Inflammatory macrophage treated with lipopolysaccharide for 1 hour (primary cell): ENCODE results near the gene CD300LF.

Source experiments
- DNase-seq, 2 donors: peaks; one replicate each; pipeline ENCODE4 v3.0.0-alpha.2; 2020 to 2022

The CD300LF gene

DNA sequence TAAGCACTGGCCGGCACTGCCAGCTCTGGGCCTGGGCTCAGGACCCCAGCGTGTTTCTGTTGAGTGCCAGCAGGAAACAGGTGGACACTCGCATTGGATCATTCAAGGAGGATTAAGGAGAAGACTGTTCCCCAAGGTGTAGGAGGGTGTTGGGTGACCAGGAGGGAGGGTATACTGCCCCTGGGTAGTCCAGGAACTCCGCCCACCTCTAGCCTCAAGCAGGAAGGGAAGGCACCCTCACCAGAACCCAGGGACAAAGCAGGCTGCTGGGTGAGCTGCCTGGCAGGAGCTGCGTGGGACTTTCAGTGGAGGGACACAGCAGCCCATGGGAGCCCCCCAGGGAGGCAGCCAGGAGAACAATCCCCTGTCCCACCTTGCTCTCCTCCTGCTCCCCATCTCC lies 16.6 kb upstream of the CD300LF start:
- DNase-seq = no peak

DNA sequence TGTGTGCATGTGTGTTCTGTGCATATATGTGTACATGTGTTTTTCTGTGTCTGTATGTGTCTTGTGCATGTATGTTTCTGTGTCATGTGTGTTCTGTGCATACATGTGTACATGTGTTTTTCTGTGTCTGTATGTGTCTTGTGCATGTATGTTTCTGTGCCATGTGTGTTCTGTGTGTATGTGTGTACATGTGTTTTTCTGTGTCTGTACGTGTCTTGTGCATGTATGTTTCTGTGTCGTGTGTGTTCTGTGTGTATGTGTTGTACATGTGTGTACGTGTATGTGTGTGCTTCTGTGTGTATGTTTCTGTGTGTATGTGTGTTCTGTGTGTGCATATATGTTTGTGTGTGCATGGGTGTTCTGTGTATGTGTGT lies 16.0 kb upstream of the CD300LF start:
- no peak for DNase-seq

DNA sequence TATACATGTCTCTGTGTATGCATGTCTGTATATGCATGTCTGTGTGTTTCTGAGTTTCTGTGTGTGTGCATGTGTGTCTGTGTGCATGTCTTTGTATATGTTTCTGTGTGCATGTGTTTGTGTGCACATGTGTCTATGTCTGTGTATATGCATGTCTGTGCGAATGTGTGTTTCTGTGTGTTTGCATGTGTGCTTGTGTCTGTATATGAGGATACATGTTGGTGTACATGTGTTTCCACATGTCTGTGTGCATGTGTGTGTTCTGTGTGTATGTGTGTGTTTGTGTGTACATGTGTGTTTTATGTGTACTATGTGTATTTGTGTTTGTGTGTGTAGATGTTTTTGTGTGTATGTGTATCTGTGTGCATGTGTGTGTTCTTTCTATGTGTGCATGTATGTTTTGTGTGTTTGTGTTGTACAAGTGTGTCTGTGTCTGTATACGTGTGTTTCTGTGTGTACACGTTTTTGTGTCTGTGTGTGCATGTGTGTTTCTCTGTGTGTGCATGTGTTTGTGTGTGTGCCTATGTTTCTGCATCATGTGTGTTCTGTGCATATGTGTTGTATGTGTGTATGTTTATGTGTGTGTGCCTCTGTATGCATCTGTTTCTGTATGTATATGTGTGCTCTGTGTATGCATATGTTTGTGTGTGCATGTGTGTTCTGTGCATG lies 15.4 kb upstream of the CD300LF start:
- DNase-seq = no peak

DNA sequence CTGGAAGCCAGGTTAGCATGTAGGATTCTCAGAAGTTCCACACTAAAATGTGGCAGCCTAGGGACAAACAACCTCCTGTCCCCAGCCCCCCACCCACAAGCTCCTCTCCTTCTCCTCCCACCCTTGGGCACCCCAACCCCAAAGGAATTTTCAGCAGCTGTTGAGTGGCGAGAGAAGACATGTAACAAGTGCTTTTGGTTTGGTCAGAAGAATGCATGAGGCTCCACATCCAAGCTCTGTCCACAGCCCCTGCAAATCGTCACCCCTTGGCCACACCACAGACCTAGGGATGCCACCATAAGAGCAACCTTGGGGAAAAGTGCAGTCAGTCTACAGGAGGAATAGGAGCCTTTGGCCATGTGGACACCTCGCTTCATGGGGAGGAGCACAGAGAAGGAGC lies 12.4 kb upstream of the CD300LF start:
- DNase-seq = no peak

DNA sequence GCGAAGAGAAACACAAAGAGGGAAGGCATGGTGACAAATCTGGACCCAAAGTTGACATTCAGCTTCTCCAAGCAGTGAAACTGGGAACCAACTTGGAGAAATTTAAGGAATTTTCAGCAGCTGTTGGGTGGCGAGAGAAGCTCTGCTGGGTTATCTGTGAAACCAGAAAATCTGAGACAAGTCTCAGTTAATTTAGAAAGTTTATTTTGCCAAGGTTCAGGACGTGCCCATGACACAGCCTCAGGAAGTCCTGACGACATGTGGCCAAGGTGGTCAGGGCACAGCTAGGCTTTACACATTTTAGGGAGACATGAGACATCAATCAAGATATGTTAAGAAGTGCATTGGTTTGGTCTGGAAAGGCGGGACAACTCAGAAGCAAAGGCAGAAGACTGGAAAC lies 11.2 kb upstream of the CD300LF start:
- DNase-seq = no peak

DNA sequence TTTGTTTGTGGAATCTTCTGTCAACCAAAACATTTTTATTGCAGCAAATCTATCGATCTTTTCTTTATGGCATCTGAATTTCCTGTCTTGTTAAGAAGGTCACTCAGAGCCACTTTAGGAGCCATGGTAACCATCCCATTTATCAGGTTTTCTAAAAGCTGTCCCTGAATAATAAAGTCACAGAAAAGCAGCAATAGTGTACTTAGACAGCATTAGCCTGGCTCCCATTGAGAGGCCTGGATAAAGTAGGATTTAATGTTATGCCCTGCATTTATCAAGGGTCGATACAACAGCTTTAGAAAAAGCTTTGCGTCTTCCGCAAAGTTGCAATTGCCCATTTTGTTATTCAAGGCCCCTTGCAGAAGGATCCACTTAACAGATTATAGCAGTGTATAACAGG lies 10.1 kb upstream of the CD300LF start:
- DNase-seq = no peak

DNA sequence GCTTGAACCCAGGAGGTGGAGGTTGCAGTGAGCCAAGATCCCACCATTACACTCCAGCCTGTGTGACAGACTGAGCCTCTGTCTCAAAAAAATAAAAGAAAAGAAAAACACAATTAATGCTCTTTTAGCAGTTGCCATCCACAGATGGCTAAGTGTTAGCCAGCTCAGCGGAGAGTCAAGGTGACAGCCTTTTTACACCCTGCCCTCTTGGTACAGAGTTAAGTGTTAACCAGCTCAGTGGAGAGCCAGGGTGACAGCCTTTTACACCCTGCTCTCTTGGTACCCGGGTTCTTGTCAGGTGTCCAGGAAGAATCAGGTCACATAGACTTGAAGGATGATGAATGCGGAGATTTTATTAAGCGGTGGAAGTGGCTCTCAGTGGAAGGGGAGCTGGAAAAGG lies 7.8 kb upstream of the CD300LF start:
- no peak for DNase-seq

DNA sequence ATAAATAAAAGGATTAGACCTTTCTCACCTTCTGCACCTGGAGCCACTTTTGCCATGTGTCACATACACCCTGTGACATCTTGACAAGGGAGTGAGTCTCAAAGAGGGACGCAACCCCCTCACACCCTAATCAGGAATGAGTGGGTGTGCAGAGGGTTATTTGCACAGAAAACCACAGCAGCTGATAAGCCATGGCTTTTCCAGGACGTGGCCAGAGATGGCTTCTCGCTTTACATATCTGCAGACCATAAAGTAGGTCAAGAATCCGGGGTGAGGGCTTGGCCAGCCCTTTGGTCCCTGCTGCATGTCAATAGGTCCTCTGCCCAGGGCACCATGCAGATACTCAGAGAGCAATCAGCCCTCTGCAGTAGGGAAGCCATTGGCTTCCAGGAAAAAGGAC lies 2.4 kb upstream of the CD300LF start:
- no peak for DNase-seq

DNA sequence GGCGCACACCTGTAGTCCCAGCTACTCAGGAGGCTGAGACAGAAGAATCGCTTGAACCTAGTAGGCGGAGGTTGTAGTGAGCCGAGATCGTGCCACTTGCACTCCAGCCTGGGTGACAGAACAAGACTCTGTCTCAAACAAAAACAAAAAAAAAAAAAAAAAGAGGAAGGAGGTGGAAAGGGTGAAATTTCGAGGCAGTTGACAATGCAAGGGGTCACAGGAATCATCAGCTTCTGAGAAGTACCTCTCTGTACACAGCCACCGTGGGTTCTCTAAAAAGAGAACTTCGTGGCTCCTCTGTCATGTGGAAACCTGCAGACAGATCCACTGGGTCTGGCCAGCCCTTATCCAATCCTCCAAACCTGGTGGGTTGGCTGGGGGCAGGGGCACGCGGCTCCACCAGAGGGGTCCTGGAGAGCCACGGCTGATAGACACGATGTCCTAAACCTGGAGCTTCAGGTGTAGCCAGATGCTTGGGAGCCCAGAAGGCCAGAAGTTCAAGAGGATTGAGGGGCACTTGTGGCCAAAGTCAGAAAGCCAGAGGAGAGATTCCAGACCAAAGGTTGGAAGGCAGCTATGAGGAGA lies 540 bp upstream of the CD300LF start:
- peak; percentile 61 to 82 for DNase-seq

DNA sequence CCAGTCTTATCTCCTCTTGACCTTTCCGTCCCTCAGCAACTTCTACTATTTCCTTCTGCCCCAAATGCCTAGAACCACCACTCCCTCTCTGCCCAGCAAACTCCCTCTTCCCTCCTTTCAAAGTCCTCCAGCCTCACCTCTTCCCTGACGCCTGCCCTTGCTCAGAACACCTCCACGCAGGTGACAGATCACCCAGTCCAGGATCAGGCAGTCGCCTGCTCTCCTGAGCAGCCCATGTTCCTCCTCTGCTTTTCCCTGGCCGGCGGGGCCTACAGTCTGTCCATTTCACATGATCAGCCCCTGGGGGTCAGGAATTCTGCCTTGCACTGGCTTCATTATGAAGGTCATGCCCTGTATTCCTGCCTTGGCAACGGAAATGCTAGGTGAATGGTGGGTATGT lies 422 bp downstream of the CD300LF start:
- no peak for DNase-seq

DNA sequence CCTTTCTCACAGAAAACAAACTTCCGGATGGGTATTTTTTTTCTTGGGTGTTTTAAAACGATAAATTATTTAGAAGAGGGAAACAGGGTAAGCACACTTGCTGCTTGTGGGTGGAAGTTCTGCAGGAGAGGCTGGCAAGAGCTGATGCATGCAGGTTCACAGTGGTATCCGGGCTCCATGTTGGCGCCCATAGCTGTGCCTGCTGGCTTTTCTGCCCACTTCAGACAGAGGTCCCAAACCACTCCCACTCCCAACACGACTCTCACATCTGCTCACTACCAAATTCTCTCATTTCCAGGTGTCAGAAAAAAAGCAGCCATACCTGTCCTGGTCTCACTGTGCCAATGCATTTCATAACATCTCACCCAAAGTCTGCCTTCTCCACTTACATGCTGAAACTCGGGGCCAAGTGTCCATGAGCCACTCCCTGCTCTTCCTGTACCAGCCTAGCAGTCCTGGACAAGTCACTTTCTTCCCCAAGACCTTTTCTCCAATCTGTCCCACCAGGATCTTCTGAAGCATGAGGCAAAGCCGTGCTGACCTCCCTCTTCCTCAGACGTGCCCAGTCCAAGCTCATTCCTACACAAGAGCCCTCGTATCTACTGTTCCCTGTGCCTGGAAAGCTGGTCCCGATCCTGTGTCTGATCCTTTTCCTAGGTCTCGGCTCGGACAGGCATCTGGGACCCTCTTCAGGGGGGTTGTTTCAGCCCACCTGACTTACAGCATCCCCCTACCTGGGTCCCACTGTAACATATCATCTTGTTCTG lies 1.5 kb downstream of the CD300LF start:
- DNase-seq = no peak

DNA sequence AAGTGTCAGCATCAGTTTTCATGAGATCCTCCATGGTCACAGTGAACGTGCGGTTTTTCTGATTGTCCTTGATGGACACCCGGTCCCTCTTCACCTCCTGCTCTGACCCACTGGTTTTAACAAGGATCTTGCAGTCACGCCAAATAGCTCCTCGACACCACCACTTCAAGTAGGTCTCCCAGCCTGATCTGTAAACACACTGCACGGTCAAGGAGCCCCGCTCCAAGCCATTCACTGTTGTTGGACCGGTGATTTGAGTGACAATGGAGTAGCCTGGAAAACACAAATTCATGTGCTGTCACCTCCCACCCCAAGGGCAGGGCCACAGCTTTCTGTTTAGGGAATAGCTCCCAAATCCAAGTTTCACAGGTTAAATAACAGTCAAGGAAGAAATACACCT lies 8.2 kb downstream of the CD300LF start:
- DNase-seq = no peak

DNA sequence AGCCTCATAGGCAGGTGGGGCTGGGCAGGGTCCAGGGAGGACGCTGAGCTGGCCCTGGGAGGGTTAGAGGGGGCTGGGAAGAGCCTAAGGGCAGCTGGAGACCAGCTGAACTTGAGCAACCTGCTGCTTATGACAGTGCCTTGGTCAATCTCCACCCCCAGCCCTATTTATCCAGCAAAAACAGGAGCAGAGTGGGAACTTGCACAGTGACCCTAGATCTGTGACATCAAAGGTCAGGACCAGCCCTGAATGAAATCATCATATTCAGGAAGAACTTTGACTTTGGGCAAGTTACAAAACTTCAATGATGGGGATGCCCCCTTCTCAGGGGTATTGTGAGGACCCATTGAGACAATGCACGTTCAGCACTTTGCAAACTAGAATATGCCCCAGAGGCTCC lies 9.4 kb downstream of the CD300LF start:
- peak; percentile 24 to 57 for DNase-seq

DNA sequence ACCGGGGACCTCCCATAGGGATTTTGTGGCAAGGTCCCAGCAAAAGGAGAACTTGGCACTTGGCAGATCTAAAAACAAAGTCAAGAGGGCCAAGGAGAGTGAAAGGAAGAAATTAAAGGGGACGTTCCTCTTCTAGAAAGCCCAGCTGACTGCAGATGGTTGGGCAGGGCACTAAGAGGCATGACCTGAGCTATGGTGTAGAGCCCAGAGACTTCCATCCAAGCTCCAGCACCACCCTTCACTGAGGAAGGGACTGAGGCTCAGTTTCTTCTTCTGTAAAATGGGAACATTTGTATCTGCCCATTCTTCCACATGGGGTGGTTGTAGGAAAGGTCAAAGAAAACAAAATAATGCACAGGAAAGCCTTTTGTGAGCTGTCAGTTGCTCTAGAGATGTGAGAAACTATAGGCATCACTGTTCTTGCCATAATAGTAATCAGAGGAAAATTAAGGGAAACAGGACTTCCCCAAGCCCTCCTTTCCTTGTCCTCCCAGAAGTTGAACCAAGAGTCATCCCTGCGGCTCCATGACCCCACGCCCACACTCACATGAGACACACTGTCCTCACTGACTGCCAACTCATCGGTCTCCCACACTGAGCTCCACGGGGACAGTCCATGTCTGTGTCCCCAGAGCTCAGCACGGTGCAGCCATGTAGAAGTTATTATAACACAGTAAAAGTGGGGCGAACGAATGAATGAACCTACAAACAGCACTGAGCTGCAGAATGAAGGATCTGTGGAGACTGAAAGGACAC lies 10.4 kb downstream of the CD300LF start:
- peak; percentile 90 to 99 for DNase-seq

DNA sequence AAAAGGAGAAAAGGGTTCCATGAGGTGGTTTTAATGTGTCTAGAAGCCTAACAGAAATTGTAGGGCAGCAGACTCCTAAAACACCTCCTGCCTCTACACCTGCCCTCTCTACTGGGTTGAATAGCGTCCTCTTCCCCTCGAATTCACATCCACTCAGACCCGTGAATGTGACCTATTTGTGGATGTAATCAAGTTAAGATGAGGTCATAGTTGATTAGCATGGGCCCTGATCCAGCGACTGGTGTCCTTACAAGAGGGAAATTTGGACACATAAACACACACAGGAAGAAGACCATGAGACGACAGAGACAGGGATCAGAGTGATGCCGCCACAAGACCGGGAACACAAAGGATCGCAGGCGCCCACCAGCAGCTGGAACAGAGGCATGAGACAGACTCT lies 13.5 kb downstream of the CD300LF start:
- no peak for DNase-seq

DNA sequence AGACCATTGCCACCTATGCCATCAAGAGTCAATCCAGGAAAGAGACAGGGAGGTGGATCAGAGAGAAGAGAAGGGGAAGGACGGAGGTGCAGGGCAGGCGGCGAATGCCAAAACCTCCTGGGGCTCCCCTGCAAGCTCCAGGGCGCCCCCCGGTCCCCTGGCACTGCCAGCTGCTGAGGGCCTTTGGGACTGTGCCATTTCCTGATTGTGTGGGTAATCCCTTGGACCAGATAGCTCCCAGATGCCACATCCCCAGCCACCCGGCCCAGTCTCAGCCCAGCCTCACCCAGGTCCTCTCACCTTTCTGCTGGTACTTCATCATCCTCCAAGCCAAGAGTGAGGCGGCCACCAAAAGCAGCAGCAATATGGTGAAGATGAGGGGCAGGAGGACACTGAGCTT lies 14.7 kb downstream of the CD300LF start:
- DNase-seq = no peak

DNA sequence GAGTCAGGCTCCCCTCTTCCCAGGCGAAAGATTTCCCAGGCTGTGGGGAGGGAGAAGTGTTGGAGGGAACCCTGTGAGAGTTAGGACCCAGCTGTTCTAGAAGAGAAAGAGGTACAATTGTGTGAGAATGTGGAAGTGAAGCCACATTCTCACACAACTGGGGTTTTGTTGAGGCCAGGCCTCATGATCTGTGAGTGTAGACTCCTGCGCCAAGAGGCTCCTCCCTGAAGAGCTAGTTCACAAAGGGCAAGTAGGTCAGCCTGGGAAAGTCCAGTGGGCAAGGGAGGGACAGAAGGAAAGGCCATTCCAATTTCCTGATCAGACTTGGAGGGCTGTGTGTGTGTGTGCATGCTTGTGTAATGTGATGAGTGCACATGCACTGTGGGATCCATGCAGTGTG lies 15.2 kb downstream of the CD300LF start:
- peak; percentile 46 to 84 for DNase-seq

DNA sequence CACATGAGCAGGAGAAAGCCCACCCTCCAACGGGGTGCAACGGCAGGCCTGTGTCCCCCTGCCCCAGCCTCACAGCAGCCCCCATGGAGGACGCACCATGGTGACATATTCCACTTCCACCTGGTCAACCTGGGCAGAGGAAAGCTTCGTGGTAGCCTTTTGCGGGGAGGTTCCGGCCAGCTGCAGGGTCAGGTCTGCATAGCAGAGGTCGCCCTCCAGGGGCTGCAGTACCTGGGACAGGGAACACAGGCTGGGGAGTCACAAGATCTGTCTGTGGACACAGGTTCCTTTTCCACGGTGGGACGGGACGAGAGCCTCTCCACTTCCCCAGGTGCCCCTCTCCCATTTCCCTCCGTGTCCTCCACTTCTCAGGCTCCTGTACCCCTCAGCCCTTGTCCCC lies 17.1 kb downstream of the CD300LF start:
- DNase-seq = no peak

DNA sequence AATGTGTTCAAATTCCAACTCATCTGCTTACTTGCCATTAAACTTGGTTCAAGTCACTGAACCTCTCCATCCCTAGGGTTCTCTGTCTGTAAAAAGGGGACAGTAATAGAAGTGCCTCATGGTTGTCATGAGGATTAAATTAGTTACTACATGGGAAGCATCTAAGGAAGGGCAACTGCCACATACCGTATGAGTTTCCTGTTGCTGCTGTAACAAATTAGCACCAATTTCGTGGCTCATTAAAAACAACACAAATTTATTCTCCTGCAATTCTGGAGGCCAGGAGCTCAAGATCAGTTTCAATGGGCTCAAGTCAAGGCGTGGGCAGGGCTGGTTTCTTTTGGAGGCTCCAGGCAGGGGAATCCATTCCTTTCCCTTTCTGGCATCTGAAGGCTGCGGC lies 18.6 kb downstream of the CD300LF start:
- DNase-seq = no peak

DNA sequence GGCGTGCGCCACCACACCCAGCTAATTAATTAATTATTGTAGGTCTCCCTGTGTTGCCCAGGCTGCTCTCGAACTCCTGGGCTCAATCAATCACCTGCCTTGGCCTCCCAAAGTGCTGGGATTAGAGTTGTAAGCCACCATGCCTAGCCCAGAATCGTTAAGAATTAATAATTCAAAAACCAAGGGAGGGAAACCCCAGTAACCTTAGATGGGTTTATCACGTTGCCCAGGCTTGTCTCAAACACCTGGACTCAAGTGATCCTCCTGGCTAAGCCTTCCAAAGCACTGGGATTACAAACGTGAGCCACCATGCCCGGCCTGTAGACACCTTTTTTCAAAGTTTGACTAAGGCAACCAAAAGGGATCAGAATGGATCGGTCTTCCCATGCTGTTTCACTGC lies 21.6 kb downstream of the CD300LF start:
- no peak for DNase-seq

DNA sequence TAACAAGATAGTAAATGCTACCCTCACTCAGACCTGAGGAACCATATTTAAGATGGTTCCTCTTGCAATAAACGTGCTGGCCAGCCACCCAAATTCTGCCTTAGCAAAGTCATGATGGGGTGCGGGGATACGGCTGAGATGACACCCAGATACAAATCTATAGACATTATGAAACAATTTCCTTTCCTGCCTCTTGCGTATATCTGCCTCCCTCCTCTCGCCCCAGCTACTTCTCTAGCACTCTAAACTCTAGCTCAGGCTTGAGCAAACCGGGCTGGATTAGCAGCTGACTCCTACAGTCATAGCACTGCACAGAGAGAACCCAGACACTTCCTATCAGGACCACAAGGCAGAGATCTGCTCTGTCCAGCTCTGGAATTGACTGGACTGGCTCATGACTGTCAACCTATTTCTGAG lies 22.3 kb downstream of the CD300LF start:
- DNase-seq = peak; percentile 85 to 91

DNA sequence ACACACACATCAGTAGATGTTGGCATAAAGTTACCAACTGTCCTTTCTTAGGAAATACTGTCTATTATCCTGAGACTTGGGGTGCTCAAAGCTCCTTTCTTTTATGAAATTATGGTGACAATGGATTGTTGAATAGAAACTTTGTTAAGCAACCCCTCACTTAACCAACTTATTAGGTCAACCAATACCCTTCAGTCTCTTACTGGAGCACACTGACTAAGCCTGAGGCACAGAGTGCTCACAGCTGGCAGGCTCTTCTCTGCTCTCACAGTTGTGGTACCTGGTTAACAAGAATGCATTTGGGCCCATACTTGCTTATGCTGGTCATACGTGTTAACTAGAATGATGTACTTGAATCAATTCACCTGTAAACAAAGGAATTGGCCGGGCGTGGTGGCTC lies 24.8 kb downstream of the CD300LF start:
- no peak for DNase-seq

DNA sequence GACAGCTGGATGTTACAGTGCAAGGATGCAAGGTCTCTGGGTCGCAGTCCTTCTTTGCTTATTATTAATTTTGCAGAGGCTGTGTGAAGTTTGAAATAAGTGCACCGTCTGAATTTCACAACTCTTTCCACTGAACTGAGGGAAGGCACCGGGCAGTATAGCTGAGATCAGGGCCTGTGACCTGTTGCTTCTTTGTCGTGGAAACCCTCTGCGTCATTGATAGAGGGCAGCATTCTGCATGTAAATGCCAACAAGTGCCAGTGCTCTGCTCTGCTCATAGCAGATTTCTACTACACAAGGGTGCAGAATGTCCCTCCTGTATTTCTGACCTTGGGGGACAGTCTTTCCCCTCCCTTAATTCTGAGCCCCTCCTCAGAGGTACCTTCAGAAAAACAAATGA lies 26.0 kb downstream of the CD300LF start:
- DNase-seq = peak; percentile 43 to 48
